SK-N-SH treated with all-trans-retinoic acid at 6 μM for 48 hours (cell line): ENCODE data around the gene DOC2A.

ENCODE experiments used
- ATAC-seq: fragments of 200-7000 bp; cut with Tn5 transposase; 3 replicates; pipeline ENCODE4 v1.9.1; 2020; ENCODE audit warnings: mild to moderate bottlenecking, moderate library complexity
- ARNTL ChIP-seq: fragments of 450-650 bp; formaldehyde crosslinking; IDR thresholded peaks from 2 replicates; pipeline ENCODE4 v1.5.0; 2020; ENCODE audit warnings: low read depth, mild to moderate bottlenecking, moderate library complexity, borderline replicate concordance
- BACH2 ChIP-seq: fragments of 250-450 bp; sonication (Bioruptor Pico); IDR thresholded peaks from 2 replicates; pipeline ENCODE4 v1.9.0; 2021; ENCODE audit warnings: mild to moderate bottlenecking, borderline replicate concordance
- CREB5 ChIP-seq: fragments of 250-450 bp; sonication (Bioruptor Pico); IDR thresholded peaks from 2 replicates; pipeline ENCODE4 v1.5.1; 2020; ENCODE audit warnings: low read depth, mild to moderate bottlenecking, moderate library complexity
- CSDC2 ChIP-seq: fragments of 250-450 bp; sonication (Bioruptor Pico); IDR thresholded peaks from 2 replicates; pipeline ENCODE4 v1.5.0; 2020; ENCODE audit warnings: mild to moderate bottlenecking, moderate library complexity
- ISL1 ChIP-seq: fragments of 250-450 bp; sonication (Bioruptor Pico); IDR thresholded peaks from 2 replicates; pipeline ENCODE4 v2.1.2; 2022; ENCODE audit warnings: mild to moderate bottlenecking, moderate library complexity
- OSR1 ChIP-seq: fragments of 250-450 bp; sonication (Bioruptor Pico); IDR thresholded peaks from 2 replicates; pipeline ENCODE4 v1.8.0; 2022; ENCODE audit warnings: moderate library complexity, mild to moderate bottlenecking, inconsistent platforms
- POU6F1 ChIP-seq: fragments of 250-450 bp; sonication (Bioruptor Pico); IDR thresholded peaks from 2 replicates; pipeline ENCODE4 v1.8.0; 2021; ENCODE audit warnings: low read depth, mild to moderate bottlenecking, moderate library complexity, borderline replicate concordance
- PPARA ChIP-seq: fragments of 250-450 bp; sonication (Bioruptor Pico); IDR thresholded peaks from 2 replicates; pipeline ENCODE4 v1.5.0; 2020; ENCODE audit warnings: mild to moderate bottlenecking, borderline replicate concordance
- SNAI2 ChIP-seq: fragments of 250-450 bp; sonication (Bioruptor Pico); IDR thresholded peaks from 2 replicates; pipeline ENCODE4 v1.5.0; 2020; ENCODE audit warnings: mild to moderate bottlenecking, moderate library complexity
- TCF4 ChIP-seq: fragments of 250-450 bp; sonication (Bioruptor Pico); IDR thresholded peaks from 2 replicates; pipeline ENCODE4 v1.8.0; 2021; ENCODE audit warnings: mild to moderate bottlenecking, moderate library complexity, borderline replicate concordance
- TOX ChIP-seq: fragments of 250-450 bp; sonication (Bioruptor Pico); IDR thresholded peaks from 2 replicates; pipeline ENCODE4 v1.8.0; 2021; ENCODE audit warnings: mild to moderate bottlenecking, moderate library complexity, borderline replicate concordance
- ZC3H10 ChIP-seq: fragments of 250-450 bp; sonication (Bioruptor Pico); IDR thresholded peaks from 2 replicates; pipeline ENCODE4 v1.5.1; 2021; ENCODE audit warnings: mild to moderate bottlenecking, moderate library complexity
- ZFP3 ChIP-seq: fragments of 250-450 bp; sonication (Bioruptor Pico); IDR thresholded peaks from 2 replicates; pipeline ENCODE4 v1.5.0; 2020; ENCODE audit warnings: mild to moderate bottlenecking, moderate library complexity
- ZFP30 ChIP-seq: fragments of 450-650 bp; formaldehyde crosslinking; IDR thresholded peaks from 2 replicates; pipeline ENCODE4 v1.5.0; 2022; ENCODE audit warnings: mild to moderate bottlenecking, moderate library complexity
- ZNF565 ChIP-seq: fragments of 450-650 bp; formaldehyde crosslinking; conservative IDR thresholded peaks from 2 replicates; pipeline ENCODE4 v1.5.0; 2020; ENCODE audit warnings: low read depth, mild to moderate bottlenecking, moderate library complexity
- ZNF70 ChIP-seq: fragments of 450-650 bp; formaldehyde crosslinking; IDR thresholded peaks from 2 replicates; pipeline ENCODE4 v1.5.0; 2020; ENCODE audit warnings: mild to moderate bottlenecking, moderate library complexity
- TF ChIP-seq, protein P1 (sequence below): fragments of 250-450 bp; sonication (Bioruptor Pico); IDR thresholded peaks from 2 replicates; pipeline ENCODE4 v1.5.0; 2020; ENCODE audit warnings: mild to moderate bottlenecking, moderate library complexity
- TF ChIP-seq, protein P2 (sequence below): fragments of 250-450 bp; sonication (Bioruptor Pico); IDR thresholded peaks from 2 replicates; pipeline ENCODE4 v1.5.1; 2021; ENCODE audit warnings: mild to moderate bottlenecking, moderate library complexity

Gene DOC2A

GRCh38 chr16:30005341-30006094, 5.3 kb downstream of the DOC2A start (continued):
- TF ChIP-seq, protein P1, sequence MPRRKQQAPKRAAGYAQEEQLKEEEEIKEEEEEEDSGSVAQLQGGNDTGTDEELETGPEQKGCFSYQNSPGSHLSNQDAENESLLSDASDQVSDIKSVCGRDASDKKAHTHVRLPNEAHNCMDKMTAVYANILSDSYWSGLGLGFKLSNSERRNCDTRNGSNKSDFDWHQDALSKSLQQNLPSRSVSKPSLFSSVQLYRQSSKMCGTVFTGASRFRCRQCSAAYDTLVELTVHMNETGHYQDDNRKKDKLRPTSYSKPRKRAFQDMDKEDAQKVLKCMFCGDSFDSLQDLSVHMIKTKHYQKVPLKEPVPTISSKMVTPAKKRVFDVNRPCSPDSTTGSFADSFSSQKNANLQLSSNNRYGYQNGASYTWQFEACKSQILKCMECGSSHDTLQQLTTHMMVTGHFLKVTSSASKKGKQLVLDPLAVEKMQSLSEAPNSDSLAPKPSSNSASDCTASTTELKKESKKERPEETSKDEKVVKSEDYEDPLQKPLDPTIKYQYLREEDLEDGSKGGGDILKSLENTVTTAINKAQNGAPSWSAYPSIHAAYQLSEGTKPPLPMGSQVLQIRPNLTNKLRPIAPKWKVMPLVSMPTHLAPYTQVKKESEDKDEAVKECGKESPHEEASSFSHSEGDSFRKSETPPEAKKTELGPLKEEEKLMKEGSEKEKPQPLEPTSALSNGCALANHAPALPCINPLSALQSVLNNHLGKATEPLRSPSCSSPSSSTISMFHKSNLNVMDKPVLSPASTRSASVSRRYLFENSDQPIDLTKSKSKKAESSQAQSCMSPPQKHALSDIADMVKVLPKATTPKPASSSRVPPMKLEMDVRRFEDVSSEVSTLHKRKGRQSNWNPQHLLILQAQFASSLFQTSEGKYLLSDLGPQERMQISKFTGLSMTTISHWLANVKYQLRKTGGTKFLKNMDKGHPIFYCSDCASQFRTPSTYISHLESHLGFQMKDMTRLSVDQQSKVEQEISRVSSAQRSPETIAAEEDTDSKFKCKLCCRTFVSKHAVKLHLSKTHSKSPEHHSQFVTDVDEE = no peak
- no peak for TF ChIP-seq ISL1 (CRISPR knock-in tag)
- no peak for TF ChIP-seq ARNTL
- TF ChIP-seq ZFP30 (CRISPR knock-in tag) = no peak
- TF ChIP-seq ZC3H10 (CRISPR knock-in tag) = no peak
- no peak for TF ChIP-seq ZFP3 (CRISPR knock-in tag)
- TF ChIP-seq OSR1 = no peak
- no peak for TF ChIP-seq BACH2 (CRISPR knock-in tag)
- TF ChIP-seq TCF4 (CRISPR knock-in tag) = no peak
- no peak for TF ChIP-seq TOX
- no peak for TF ChIP-seq SNAI2 (CRISPR knock-in tag)

GRCh38 chr16:30004811-30005242, 6.0 kb downstream of the DOC2A start:
- ATAC-seq = no peak
- no peak for TF ChIP-seq PPARA (CRISPR knock-in tag)
- no peak for TF ChIP-seq ZFP30 (CRISPR knock-in tag)
- no peak for TF ChIP-seq POU6F1 (CRISPR knock-in tag)
- TF ChIP-seq ARNTL = no peak
- TF ChIP-seq, protein P2, sequence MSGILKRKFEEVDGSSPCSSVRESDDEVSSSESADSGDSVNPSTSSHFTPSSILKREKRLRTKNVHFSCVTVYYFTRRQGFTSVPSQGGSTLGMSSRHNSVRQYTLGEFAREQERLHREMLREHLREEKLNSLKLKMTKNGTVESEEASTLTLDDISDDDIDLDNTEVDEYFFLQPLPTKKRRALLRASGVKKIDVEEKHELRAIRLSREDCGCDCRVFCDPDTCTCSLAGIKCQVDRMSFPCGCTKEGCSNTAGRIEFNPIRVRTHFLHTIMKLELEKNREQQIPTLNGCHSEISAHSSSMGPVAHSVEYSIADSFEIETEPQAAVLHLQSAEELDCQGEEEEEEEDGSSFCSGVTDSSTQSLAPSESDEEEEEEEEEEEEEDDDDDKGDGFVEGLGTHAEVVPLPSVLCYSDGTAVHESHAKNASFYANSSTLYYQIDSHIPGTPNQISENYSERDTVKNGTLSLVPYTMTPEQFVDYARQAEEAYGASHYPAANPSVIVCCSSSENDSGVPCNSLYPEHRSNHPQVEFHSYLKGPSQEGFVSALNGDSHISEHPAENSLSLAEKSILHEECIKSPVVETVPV (CRISPR knock-in tag) = no peak
- TF ChIP-seq ISL1 (CRISPR knock-in tag) = no peak
- TF ChIP-seq TOX = no peak
- no peak for TF ChIP-seq CREB5 (CRISPR knock-in tag)
- no peak for TF ChIP-seq ZFP3 (CRISPR knock-in tag)
- no peak for TF ChIP-seq CSDC2 (CRISPR knock-in tag)
- no peak for TF ChIP-seq OSR1
- no peak for TF ChIP-seq ZNF565 (CRISPR knock-in tag)

- no peak for TF ChIP-seq ZC3H10 (CRISPR knock-in tag)
- no peak for TF ChIP-seq BACH2 (CRISPR knock-in tag)
- TF ChIP-seq, protein P1 = no peak
- no peak for TF ChIP-seq ARNTL
- no peak for TF ChIP-seq ZNF70 (CRISPR knock-in tag)
- no peak for TF ChIP-seq PPARA (CRISPR knock-in tag)
- TF ChIP-seq ZFP30 (CRISPR knock-in tag) = no peak
- TF ChIP-seq, protein P2 (CRISPR knock-in tag) = no peak
- TF ChIP-seq SNAI2 (CRISPR knock-in tag) = no peak
- TF ChIP-seq TOX = no peak
- TF ChIP-seq TCF4 (CRISPR knock-in tag) = no peak
- ATAC-seq = no peak
Measured at GRCh38 chr16:30004424-30004776, 6.4 kb downstream of the DOC2A start.
